A549 (cell line): Measurements from ENCODE around the gene SIRT7. TPM values are rescaled to one million over a fixed set of nuclear protein-coding genes. Genes with fewer than 3 reads are reported as not detected.

ENCODE experiments used
- ATAC-seq, 2 experiments: fragments of 200-7000 bp in 1 of 2; fragments of >200 bp in 1 of 2; cut with Nextera tagmentation in 1 of 2; cut with Tn5 transposase in 1 of 2; 3 replicates each; pipeline versions ENCODE4 v1.8.0 to v1.9.1; 2018 to 2020; ENCODE audit warnings: mild to moderate bottlenecking in 1 of 2, moderate library complexity in 1 of 2
- CTCF ChIA-PET: fragments of 300-600 bp; sonication (Branson Sonifier 250); formaldehyde crosslinking; extraction: SDS; loops from one replicate; lab custom pipeline; 2021; ENCODE audit warnings: antibody characterized with exemption, inconsistent platforms; lab: Yijun Ruan, JAX
- POLR2A ChIA-PET: fragments of 350-600 bp; formaldehyde crosslinking; extraction: SDS; loops from one replicate; lab custom pipeline; 2021; ENCODE audit warnings: antibody characterized with exemption, inconsistent platforms; lab: Yijun Ruan, JAX
- DNase-seq, 2 experiments: peaks; one replicate each; pipeline versions ENCODE4 v3.0.0 to v3.0.0-alpha.2; 2011 to 2016; ENCODE audit warnings: low read depth in 1 of 2, low spot score in 1 of 2
- FAIRE-seq: peaks from 2 replicates; lab custom pipeline; 2011; peaks lifted over from hg19 to GRCh38; lab: Jason Lieb, UNC
- H3K27ac ChIP-seq, 2 experiments: fragments of >200 bp; sonication (Bioruptor Twin); formaldehyde crosslinking; 3 replicates each; pipeline ENCODE4 v1.5.1; 2016 to 2017
- H3K4me1 ChIP-seq: fragments of >200 bp; sonication (Bioruptor Twin); formaldehyde crosslinking; 3 replicates; pipeline ENCODE4 v1.6.1; 2016
- H3K4me2 ChIP-seq: fragments of >200 bp; sonication (Bioruptor Twin); formaldehyde crosslinking; 3 replicates; pipeline ENCODE4 v1.6.1; 2016
- H3K4me3 ChIP-seq: fragments of >200 bp; sonication (Bioruptor Twin); formaldehyde crosslinking; 3 replicates; pipeline ENCODE4 v1.5.1; 2016
- H3K9me3 ChIP-seq: fragments of >200 bp; sonication (Bioruptor Twin); formaldehyde crosslinking; 3 replicates; pipeline ENCODE4 v1.6.1; 2016
- BCL3 ChIP-seq: fragments of >200 bp; sonication (Bioruptor Twin); formaldehyde crosslinking; IDR thresholded peaks from 3 replicates; pipeline ENCODE4 v1.6.1; 2016
- BHLHE40 ChIP-seq: IDR thresholded peaks from 2 replicates; pipeline ENCODE4 v1.6.1; 2012; ENCODE audit warnings: low read depth, low read length, inconsistent platforms
- CBX2 ChIP-seq: fragments of 200-600 bp; sonication (generic); IDR thresholded peaks from 2 replicates; pipeline ENCODE4 v1.6.1; 2016; ENCODE audit warnings: low read depth, mild to moderate bottlenecking, borderline replicate concordance
- CHD4 ChIP-seq: fragments of 200-600 bp; sonication (generic); IDR thresholded peaks from 2 replicates; pipeline ENCODE4 v1.6.1; 2016; ENCODE audit warnings: antibody characterized with exemption, mild to moderate bottlenecking, borderline replicate concordance
- CTCF ChIP-seq: fragments of >200 bp; sonication (Bioruptor Twin); formaldehyde crosslinking; IDR thresholded peaks from 3 replicates; pipeline ENCODE4 v1.5.1; 2016
- EHF ChIP-seq: fragments of 250-450 bp; sonication (Bioruptor Pico); IDR thresholded peaks from 2 replicates; pipeline ENCODE4 v1.5.0; 2020; ENCODE audit warnings: mild to moderate bottlenecking
- ESRRA ChIP-seq: fragments of 150-350 bp; IDR thresholded peaks from 2 replicates; pipeline ENCODE4 v1.6.1; 2014; ENCODE audit warnings: mild to moderate bottlenecking, low read length, borderline replicate concordance
- FOSB ChIP-seq: fragments of 250-450 bp; sonication (Bioruptor Pico); IDR thresholded peaks from 2 replicates; pipeline ENCODE4 v1.5.0; 2020; ENCODE audit warnings: mild to moderate bottlenecking, moderate library complexity
- FOSL2 ChIP-seq, 2 experiments: fragments of 450-650 bp in 1 of 2; fragments of >200 bp in 1 of 2; sonication (Bioruptor Twin) in 1 of 2; formaldehyde crosslinking; IDR thresholded peaks; 2 replicates each; pipeline versions ENCODE4 v1.5.0 to v1.6.1; 2016 to 2020; ENCODE audit warnings: mild to moderate bottlenecking in 1 of 2, moderate library complexity in 1 of 2
- FOXS1 ChIP-seq: fragments of 250-450 bp; sonication (Bioruptor Pico); IDR thresholded peaks from 2 replicates; pipeline ENCODE4 v1.5.0; 2020; ENCODE audit warnings: mild to moderate bottlenecking, moderate library complexity
- GATA3 ChIP-seq: IDR thresholded peaks from 2 replicates; pipeline ENCODE4 v1.6.1; 2012; ENCODE audit warnings: borderline replicate concordance
- HES2 ChIP-seq: fragments of >200 bp; sonication (Bioruptor Twin); formaldehyde crosslinking; IDR thresholded peaks from 2 replicates; pipeline ENCODE4 v1.6.1; 2016
- HEYL ChIP-seq: fragments of 250-450 bp; sonication (Bioruptor Pico); IDR thresholded peaks from 2 replicates; pipeline ENCODE4 v1.8.0; 2021; ENCODE audit warnings: mild to moderate bottlenecking, moderate library complexity
- HMGXB4 ChIP-seq: fragments of 250-450 bp; sonication (Bioruptor Pico); IDR thresholded peaks from 2 replicates; pipeline ENCODE4 v1.5.0; 2021; ENCODE audit warnings: mild to moderate bottlenecking, moderate library complexity, borderline replicate concordance
- HOXA7 ChIP-seq: fragments of 250-450 bp; sonication (Bioruptor Pico); IDR thresholded peaks from 2 replicates; pipeline ENCODE4 v1.5.0; 2020; ENCODE audit warnings: mild to moderate bottlenecking, moderate library complexity
- JUN ChIP-seq, 2 experiments: fragments of >200 bp; sonication (Bioruptor Twin); formaldehyde crosslinking; IDR thresholded peaks; 2 replicates in 1 of 2; 3 replicates in 1 of 2; pipeline ENCODE4 v1.6.1; 2016 to 2017
- JUNB ChIP-seq: fragments of >200 bp; sonication (Bioruptor Twin); formaldehyde crosslinking; IDR thresholded peaks from 2 replicates; pipeline ENCODE4 v1.6.1; 2016
- KDM1A ChIP-seq: fragments of 200-600 bp; sonication (generic); IDR thresholded peaks from 2 replicates; pipeline ENCODE4 v1.6.1; 2016; ENCODE audit warnings: low read depth, mild to moderate bottlenecking
- KDM5A ChIP-seq: fragments of 200-600 bp; sonication (generic); IDR thresholded peaks from 2 replicates; pipeline ENCODE4 v1.6.1; 2016; ENCODE audit warnings: antibody characterized with exemption, mild to moderate bottlenecking
- MAFK ChIP-seq: fragments of 450-650 bp; IDR thresholded peaks from 2 replicates; pipeline ENCODE4 v1.6.1; 2014; ENCODE audit not compliant: partially characterized antibody
- MAX ChIP-seq: IDR thresholded peaks from 2 replicates; pipeline ENCODE4 v1.6.1; 2012
- NFE2L2 ChIP-seq: fragments of 150-350 bp; conservative IDR thresholded peaks from 2 replicates; pipeline ENCODE4 v1.6.1; 2014; ENCODE audit warnings: low read length
- NPAS2 ChIP-seq: fragments of 250-450 bp; sonication (Bioruptor Pico); IDR thresholded peaks from 2 replicates; pipeline ENCODE4 v1.8.0; 2022; ENCODE audit warnings: mild to moderate bottlenecking, moderate library complexity, borderline replicate concordance
- PBX3 ChIP-seq: IDR thresholded peaks from 2 replicates; pipeline ENCODE4 v1.6.1; 2012
- PHF8 ChIP-seq: fragments of 200-600 bp; sonication (generic); IDR thresholded peaks from 2 replicates; pipeline ENCODE4 v1.6.1; 2016; ENCODE audit warnings: low read depth, mild to moderate bottlenecking, antibody characterized with exemption, moderate library complexity, borderline replicate concordance
- POLR2A ChIP-seq: IDR thresholded peaks from 2 replicates; pipeline ENCODE4 v1.6.1; 2012; ENCODE audit warnings: mild to moderate bottlenecking, low read length
- POLR2AphosphoS2 ChIP-seq: conservative IDR thresholded peaks from 2 replicates; pipeline ENCODE4 v1.6.1; 2012; ENCODE audit warnings: low read length, improper control_type of control experiment, inconsistent platforms
- RCOR1 ChIP-seq: fragments of 150-350 bp; IDR thresholded peaks from 2 replicates; pipeline ENCODE4 v1.6.1; 2014; ENCODE audit warnings: antibody characterized with exemption, low read length, low read depth
- RFX5 ChIP-seq: fragments of 450-650 bp; IDR thresholded peaks from 2 replicates; pipeline ENCODE4 v1.7.1; 2014; ENCODE audit warnings: antibody characterized with exemption, mild to moderate bottlenecking, moderate library complexity
- RNF2 ChIP-seq: fragments of 200-600 bp; sonication (generic); IDR thresholded peaks from 2 replicates; pipeline ENCODE4 v1.6.1; 2016; ENCODE audit warnings: low read depth, mild to moderate bottlenecking, antibody characterized with exemption, moderate library complexity, borderline replicate concordance
- TFCP2L1 ChIP-seq: fragments of 250-450 bp; sonication (Bioruptor Pico); IDR thresholded peaks from 2 replicates; pipeline ENCODE4 v1.5.0; 2021; ENCODE audit warnings: mild to moderate bottlenecking
- TP53 ChIP-seq: fragments of 250-450 bp; sonication (Bioruptor Pico); IDR thresholded peaks from 2 replicates; pipeline ENCODE4 v1.5.0; 2021; ENCODE audit warnings: mild to moderate bottlenecking, moderate library complexity
- ZNF302 ChIP-seq: fragments of 250-450 bp; sonication (Bioruptor Pico); IDR thresholded peaks from 2 replicates; pipeline ENCODE4 v1.9.0; 2021; ENCODE audit warnings: inconsistent platforms, mild to moderate bottlenecking, moderate library complexity
- WGBS: methylation state at CpG from one replicate; pipeline ENCODE4 v1.1.6; 2017; ENCODE audit errors: missing lambda C conversion rate; 5-methylcytosine and 5-hydroxymethylcytosine counted together
- polyA plus RNA-seq, 4 experiments: library from polyadenylated mRNA; depleted of rRNA in 3 of 4; stranded (reverse); fragments of >200 nt; fragmentation: RNase III in 1 of 4; extraction: RNeasy Plus Mini Kit Qiagen cat#74134 plus additional on column Dnase treatment in 1 of 4; gene quantifications; 2 replicates in 3 of 4; 3 replicates in 1 of 4; pipeline ENCODE4 v1.2.3, GENCODE V29; 2011 to 2017

The SIRT7 gene
- polyA plus RNA-seq, 2 of the 4 experiments (the other 2 are of a cell fraction) = 9.8 to 35.2 TPM

GRCh38 chr17:81927152-81927652 lies 9.2 kb upstream of the SIRT7 start (continued):
- TF ChIP-seq HMGXB4 (no peak), RNF2 (no peak), RCOR1 (no peak), ESRRA (no peak)

GRCh38 chr17:81926451-81927151 lies 8.6 kb upstream of the SIRT7 start:
- peak; percentile 16 to 63 for ATAC-seq
- Histone ChIP-seq H3K9me3 (no peaks in the 10 kb centered on the region), H3K27ac (peak overlapping the region; percentile 96 to 98), H3K4me3 (peak overlapping the region; percentile 90), H3K4me2 (peak overlapping the region; percentile 96), H3K4me1 (peaks cover 49% of the 10 kb centered on the region)
- DNase-seq = peak; percentile 92 to 95
- FAIRE-seq = peak; percentile 39
- CTCF ChIA-PET = interaction anchor here (0.6 to 12.8 kb wide), 12 partner anchors 13 to 1992 kb away, joined by 3 to 99 read pairs (median 6); partner anchors contain the start of genes CENPX, LRRC45, NOTUM and NPB
- POLR2A ChIA-PET = interaction anchor here (1.0 to 1.5 kb wide), 3 partner anchors 10 to 11 kb away, joined by 3 to 6 read pairs (median 3); partner anchors contain the start of gene PYCR1
- WGBS = 1% methylated on average over 24 of the region's 46 CpGs
- no peak for TF ChIP-seq RFX5
- no peak for TF ChIP-seq NPAS2 (CRISPR knock-in tag)
- 0 out of 2 replicates have a peak, but pooled peaks have one; percentile 24 for TF ChIP-seq HOXA7
- TF ChIP-seq GATA3 = peak; percentile 43; the same call in 1 of the 2 replicates
- no peak for TF ChIP-seq FOSL2 (IDR thresholded peaks at IDR 0.05)
- TF ChIP-seq FOSL2 (CRISPR knock-in tag; IDR thresholded peaks at IDR 0.05) = peak; percentile 88
- TF ChIP-seq PHF8 = peak; percentile 36
- no peak for TF ChIP-seq JUNB
- 0 out of 2 replicates have a peak, but pooled peaks have one; percentile 1 for TF ChIP-seq TP53 (CRISPR knock-in tag)
- TF ChIP-seq RNF2 = no peak
- TF ChIP-seq HEYL = no peak
- no peak; the same call in 2 of the 3 replicates for TF ChIP-seq BCL3
- TF ChIP-seq FOXS1 = no peak
- peak; percentile 98 for TF ChIP-seq MAFK
- no peak for TF ChIP-seq CHD4
- peak; percentile 30 for TF ChIP-seq MAX
- TF ChIP-seq ZNF302 (CRISPR knock-in tag) = no peak
- 0 out of 2 replicates have a peak, but pooled peaks have one; percentile 50 for TF ChIP-seq TFCP2L1 (CRISPR knock-in tag)
- peak; percentile 84 for TF ChIP-seq BHLHE40
- TF ChIP-seq FOSB (CRISPR knock-in tag) = no peak; the same call in 1 of the 2 replicates
- TF ChIP-seq PBX3 = no peak; the same call in none of the 2 replicates
- peak; percentile 83 for TF ChIP-seq POLR2AphosphoS2
- TF ChIP-seq EHF (CRISPR knock-in tag) = no peak
- TF ChIP-seq CTCF = no peak
- no peak for TF ChIP-seq ESRRA
- TF ChIP-seq CBX2 = no peak
- no peak for TF ChIP-seq KDM1A
- TF ChIP-seq JUN (IDR thresholded peaks at IDR 0.05) = peak; percentile 47 to 84; a peak in 3 of 5 replicates
- peak; percentile 82 for TF ChIP-seq NFE2L2
- no peak for TF ChIP-seq HES2
- no peak; the same call in none of the 2 replicates for TF ChIP-seq POLR2A
- TF ChIP-seq KDM5A = no peak
